Measurements from ENCODE around the gene NOL6. TPM values are rescaled to one million over a fixed set of nuclear protein-coding genes. Genes with fewer than 3 reads are reported as not detected.

NOL6 gene
- total RNA-seq, 2 experiments from 2014 or later = 82.0 to 83.7 TPM

DNA sequence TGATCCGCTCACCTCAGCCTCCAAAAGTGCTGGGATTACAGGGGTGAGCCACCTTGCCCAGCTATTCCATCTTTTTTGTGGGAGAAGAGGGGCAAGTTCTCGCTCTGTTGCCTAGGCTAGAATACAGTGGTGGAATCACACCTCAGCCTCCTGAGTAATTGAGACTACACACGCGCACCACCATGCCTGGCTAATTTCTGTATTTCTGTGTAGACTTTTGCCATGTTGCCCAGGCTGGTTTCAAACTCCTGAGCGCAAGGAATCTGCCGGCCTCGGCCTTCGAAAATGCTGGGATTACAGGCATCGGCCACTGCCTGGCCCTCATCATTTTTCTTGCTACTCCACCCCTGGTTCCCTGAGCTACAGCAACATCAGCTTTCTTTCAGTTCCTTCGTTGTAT is 2.8 kb upstream of the NOL6 start:
- POLR2A ChIA-PET = no interaction called here

DNA sequence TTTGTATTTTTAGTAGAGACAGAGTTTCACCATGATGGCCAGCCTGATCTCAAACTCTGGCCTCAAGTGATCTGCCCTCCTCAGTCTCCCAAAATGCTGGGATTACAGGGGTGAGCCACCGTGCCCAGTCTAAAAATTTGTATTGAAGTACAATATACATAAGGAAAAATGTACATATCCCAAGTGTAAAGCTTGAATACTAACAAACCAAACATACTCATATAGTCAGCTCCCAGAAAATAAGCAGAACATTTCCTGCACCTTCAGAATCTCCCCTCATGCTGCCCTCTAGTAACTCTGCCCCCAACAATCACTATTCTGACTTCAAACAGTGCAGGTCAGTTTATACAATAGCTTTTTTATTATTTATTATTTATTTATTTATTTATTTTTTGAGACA is 1.6 kb upstream of the NOL6 start:
- ChIA-PET CTCF (interaction anchor here (0.7 to 1.5 kb wide), 2 partner anchors 59 to 72 kb away, joined by 3 read pairs; no protein-coding TSS in a partner anchor), POLR2A (no interaction called here)

More for the DNA sequence above, 2.8 kb upstream of the NOL6 start:
- CTCF ChIA-PET = interaction anchor here (1.0 to 1.5 kb wide), 2 partner anchors 60 to 201 kb away, joined by 3 read pairs; no protein-coding TSS in a partner anchor

DNA sequence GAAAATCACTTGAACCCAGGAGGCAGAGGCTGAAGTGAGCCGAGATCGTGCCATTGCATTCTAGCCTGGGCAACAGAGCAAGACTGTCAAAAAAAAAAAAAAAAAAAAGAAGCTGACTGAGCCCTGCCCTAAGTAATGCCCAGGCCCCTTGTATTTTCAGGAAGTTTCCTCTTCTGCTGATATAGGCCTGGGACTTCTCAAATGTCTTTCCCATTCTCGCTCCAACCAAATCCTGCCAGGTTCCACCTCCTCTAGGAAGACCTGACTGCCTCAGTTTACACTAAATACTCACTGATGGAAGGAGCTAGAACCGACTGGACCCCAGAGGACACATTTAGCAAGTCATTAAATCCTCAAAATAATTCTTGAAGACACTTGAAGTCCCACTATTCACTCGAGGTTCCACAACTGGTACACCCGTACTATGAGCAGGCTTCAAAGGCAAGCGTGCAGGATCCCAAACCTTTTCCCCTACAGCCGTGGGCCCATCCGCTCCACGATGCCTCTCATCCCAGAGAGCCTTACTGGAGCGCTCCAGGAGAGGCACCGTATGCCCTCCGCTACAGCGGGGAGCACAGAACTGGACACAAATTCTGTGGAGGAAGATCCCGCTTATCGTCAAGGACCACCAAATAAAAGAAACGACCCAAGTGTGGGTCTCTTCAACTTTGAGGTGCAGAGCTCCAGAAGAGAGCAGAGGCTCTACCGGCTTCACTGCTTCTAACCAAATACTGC is 676 bp downstream of the NOL6 start:
- POLR2A ChIA-PET = interaction anchor here (0.5 to 2.5 kb wide), 7 partner anchors 9 to 362 kb away, joined by 3 to 15 read pairs (median 8); partner anchors contain the start of gene AQP3
- CTCF ChIA-PET = interaction anchor here (0.8 to 2.2 kb wide), 10 partner anchors 10 to 74 kb away, joined by 3 to 10 read pairs (median 4); partner anchors contain the start of genes ANKRD18B and AQP3

DNA sequence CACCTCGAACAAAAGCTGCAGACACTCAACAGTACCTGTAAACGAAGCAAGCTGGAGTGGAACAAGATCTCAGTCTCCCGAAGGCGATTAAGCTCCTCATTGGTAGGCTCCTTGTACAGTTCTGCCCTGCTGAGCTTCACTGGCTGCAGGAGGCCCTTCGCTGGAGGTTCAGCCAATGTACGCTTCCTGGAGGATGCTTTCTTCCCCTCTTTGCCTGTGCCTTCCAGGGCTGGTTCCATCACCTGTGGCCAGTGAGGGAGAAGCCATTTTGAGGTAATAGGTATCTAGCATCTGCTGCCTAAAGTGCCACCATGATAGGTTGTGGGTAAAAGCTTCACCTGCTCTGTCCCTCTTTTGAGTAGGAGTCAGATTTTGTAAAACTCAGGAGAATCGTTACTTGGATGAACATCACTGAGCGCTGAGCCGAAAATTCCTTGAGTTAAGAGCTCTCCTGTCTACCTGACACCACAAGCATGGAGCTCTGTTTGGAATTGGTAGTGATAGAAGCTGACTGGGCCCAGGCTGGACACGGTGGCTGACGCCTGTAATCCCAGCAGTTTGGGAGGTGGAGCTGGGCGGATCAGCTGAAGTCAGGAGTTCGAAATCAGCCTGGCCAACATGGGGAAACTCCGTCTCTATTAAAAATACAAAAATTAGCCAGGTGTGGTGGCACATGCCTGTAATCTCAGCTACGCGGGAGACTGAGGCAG is 1.4 kb downstream of the NOL6 start:
- ChIA-PET CTCF (interaction anchor here (0.8 to 2.2 kb wide), 8 partner anchors 13 to 69 kb away, joined by 3 to 9 read pairs (median 4); partner anchors contain the start of genes ANKRD18B and AQP3), POLR2A (interaction anchor here (0.6 to 2.5 kb wide), 3 partner anchors 9 to 19 kb away, joined by 3 to 10 read pairs (median 7); no protein-coding TSS in a partner anchor)

DNA sequence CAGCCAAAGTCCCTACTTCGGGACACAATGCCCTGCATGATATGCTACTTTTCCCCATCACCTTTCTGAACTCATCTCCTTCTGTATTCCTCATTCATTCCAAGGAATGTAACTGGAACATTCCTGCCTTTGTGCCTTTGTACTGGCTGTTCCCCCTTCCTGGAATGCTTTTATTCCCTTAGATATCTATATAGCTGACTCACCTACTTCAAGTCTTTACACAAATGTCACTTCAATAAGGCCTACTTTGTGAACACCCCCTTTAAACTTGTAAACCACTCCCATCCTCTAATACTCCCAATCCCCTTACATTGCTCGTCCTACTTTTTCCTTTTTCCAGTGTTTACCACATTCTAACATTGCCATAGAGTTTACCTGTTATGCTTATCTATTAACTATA is 2.4 kb downstream of the NOL6 start:
- POLR2A ChIA-PET = no interaction called here
- CTCF ChIA-PET = interaction anchor here (1.3 to 1.4 kb wide), 3 partner anchors 24 to 68 kb away, joined by 3 to 5 read pairs (median 4); partner anchors contain the start of gene AQP3

DNA sequence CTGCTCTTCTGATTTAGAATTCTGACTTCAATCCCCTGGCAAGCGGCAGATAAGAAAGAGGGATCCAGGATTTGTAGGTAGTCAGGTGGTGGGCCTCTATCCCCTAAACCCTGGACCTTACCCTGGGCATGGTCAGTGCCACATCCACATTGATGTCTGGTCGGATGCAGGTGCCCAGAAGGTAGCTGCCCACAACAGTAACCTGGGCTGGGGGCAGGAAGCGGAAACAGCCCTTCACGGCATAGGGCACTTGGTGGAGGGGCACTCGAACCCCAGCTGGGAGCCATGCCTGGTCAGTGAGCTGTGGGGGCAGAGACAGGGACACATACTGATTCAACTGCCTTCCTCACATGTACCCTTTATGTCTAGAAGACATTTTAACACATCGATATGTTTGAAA is 3.8 kb downstream of the NOL6 start:
- ChIA-PET CTCF (interaction anchor here (4.6 kb wide), 1 partner anchor 17 kb away, joined by 29 read pairs; no protein-coding TSS in a partner anchor), POLR2A (no interaction called here)

DNA sequence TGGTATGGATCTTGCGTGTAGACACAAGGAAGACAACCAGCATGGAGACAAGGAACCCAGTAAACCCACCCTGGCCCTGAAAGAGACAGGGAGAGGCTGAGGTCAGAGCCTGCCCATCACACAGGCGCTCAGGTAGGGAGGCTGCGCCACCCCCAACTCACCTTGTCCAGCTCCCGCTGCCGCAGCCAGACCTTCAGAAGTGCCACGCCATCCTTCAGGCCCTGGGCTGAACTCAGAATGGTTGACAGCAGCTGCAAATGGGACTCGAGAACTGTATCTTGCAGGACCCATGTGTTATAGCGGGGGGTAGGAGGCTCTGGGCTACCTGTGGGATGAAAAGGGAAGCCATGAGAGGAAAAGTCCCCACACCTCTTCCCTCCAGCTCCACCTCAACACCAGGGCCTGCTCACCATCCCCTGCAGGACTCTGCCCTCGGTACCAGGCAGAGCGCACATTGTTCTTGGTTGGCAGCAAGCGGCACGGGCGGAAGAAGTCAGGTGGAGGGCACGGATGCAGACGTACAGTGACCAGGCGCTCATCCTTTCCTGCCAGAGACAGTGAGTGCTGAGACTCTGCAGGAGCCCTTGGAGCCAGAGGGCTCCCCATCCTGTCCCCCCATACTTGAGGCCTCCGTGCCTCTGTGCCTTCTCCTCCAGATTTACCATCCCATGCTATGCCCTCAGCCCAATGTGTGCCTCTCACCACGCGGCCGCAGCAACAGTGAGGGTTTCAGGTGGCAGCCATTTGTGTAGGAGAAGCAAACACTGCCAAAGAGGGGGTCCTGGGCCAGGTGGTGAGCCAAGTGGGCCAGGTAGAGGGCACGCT is 4.7 kb downstream of the NOL6 start:
- POLR2A ChIA-PET = no interaction called here
- CTCF ChIA-PET = interaction anchor here (2.9 to 4.6 kb wide), 3 partner anchors 16 to 65 kb away, joined by 16 to 29 read pairs (median 26); partner anchors contain the start of gene AQP7

DNA sequence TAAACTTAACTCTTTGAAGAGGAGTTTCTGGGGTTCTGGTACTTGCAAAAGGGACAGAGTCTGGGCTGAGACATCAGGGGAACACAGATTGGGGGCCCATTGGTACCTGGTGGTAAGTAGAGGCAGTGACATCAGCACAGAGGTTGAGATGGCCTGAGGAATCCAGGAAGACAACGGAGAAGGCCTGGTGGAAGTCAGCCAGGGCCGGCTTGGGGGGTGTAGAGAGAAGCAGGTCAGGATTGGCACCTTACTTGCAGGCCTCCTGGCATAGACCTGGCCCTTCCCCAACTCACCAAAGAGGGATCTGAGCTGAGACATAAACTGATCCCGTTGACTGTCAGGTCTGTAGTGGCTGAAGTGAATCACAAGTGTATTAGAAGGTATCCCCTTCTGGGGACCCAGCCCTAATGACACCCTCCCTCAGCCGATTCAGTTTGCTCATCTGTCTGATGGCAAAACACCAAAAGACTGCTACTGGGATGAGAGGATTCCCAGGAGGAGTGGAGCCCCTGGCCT is 5.5 kb downstream of the NOL6 start:
- POLR2A ChIA-PET = no interaction called here
- CTCF ChIA-PET = interaction anchor here (0.5 to 4.6 kb wide), 6 partner anchors 16 to 64 kb away, joined by 3 to 29 read pairs (median 16); partner anchors contain the start of genes AQP3 and AQP7

DNA sequence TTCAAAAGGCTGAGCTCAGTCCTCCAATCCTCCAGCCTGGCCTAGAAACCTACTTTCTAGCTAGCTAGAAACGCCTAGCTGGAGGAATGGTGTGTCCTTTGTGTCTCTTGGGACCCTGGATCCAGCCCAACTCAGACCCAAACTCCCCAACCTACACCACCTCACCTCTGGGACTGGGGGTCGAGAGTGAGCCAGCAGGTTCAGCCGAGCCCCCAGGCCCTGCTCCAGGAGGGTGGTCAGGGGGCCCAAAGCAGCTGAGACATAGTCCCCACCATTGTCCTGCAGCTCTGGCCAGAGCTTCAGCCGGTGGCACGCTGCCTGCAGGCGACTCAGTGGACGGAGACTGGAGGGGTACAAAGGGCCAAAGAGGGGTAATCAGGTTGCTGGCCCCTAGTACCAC is 6.2 kb downstream of the NOL6 start:
- ChIA-PET CTCF (interaction anchor here (0.5 to 4.6 kb wide), 7 partner anchors 15 to 93 kb away, joined by 3 to 29 read pairs (median 17); partner anchors contain the start of genes AQP3 and AQP7), POLR2A (no interaction called here)

DNA sequence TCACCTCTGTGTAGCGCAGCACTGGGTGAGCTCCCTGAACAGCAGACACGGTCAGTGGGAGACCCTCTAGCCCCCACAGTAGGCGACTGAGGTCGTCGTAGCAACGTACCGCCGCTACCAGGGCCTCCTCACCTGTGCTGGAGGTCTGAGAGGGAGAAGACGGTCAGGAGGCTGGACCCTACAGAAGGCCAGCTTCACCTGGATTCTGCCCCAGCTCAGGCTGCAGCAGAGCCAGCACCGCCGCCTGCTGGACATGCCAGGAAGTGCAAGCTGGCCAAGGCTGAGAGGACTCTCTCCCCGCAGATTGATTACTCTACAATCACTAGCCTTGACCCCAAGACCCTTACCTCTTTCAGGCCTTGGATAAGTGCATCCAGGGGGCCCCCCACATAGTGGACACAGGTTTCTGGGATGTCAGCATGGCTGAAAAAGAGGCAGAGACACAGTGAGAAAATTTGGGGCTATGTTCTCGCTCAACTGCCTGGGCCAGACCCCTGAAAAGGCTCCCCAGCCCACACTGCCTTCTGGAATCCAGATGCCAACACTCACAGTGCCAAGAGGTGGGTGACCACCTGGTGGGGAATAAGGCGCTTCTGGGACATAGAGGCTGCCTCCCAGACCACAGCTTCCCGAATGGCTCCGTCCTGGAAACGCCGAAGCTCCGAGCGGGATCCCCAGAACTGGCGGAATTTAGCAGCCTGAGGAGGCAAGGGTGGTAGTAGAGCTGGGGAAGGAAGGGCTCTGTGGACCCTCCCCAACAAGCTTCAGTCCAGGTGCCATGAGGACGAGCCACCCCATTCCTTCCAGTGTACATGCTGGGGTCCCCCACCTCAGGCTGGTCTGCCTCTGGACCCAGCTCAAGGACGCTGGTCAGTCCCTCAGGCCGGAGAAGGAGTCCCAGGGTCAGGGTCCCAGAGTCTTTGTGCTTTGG is 6.9 kb downstream of the NOL6 start:
- POLR2A ChIA-PET = interaction anchor here (0.6 kb wide), 1 partner anchor 66 kb away, joined by 3 read pairs; no protein-coding TSS in a partner anchor
- CTCF ChIA-PET = interaction anchor here (0.6 to 4.6 kb wide), 16 partner anchors 11 to 181 kb away, joined by 3 to 29 read pairs (median 4); partner anchors contain the start of genes AQP3, AQP7 and NFX1

DNA sequence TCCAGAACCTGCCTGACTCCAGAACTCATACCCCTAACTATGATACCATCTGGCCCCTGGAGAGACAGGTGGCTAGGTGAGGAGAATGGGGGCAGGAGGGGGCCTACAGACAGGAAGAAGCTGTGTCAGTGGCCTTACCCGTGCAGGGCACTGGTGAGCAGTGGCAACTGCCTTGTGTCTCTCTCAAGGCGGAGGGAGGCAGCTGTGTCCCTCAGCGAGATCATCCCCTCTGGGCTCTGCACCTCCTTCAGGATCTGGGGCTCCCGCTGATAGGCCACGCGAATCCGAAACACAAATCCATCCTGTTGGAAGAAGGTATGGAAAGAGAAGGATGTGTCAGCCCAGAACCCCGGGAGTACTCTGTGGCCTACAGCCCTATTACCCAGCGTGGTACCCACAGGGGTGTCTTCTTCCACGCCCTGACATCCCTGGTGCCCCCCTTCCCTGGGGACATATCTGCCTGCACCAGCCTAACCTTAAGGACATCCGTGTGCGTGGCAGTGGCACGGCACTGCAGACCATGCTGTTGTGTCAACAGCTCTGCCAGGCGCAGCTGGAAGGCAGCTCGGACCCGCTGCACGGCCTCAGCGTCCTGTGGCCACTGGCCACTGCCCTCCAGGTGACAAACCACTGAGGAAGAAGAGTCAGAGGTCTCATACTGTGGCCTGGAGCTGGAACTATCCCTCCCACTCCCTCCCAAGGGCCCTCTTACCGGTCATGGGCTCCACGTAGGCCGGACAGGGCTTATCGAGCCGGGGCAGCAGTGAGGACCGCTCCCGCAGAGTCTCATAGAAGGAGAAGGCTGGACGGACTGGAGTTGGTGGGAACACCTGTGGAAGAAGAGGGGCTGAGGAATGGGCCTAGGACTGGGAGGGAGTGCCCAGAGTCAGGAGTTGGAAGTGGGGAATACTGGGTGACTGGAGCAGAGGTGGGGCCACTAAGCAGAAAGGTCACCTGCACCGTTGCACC is 7.8 kb downstream of the NOL6 start:
- CTCF ChIA-PET = interaction anchor here (0.7 to 4.6 kb wide), 15 partner anchors 10 to 180 kb away, joined by 3 to 29 read pairs (median 3); partner anchors contain the start of genes AQP3, AQP7 and NFX1
- POLR2A ChIA-PET = no interaction called here

DNA sequence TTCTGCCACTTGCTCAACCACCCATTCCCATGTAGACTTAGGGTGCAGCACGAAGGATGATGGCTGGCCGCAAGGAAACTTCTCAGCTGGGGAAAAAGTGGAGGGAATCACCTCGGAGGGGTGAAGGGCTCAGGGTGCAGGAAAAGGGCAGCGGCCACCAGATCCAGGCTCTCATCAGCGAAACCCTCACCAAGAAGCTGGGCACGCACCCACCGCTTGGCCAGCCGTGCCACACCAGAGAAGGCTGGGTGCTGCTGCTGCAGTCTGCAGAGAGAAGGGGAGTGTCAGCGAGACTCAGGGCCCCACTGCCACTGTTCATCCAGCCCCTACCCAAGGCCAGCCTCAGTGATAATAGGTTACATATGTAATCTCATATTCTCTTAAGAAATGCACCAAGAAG is 8.6 kb downstream of the NOL6 start:
- POLR2A ChIA-PET = no interaction called here
- CTCF ChIA-PET = interaction anchor here (0.8 to 4.6 kb wide), 5 partner anchors 12 to 91 kb away, joined by 3 to 29 read pairs (median 12); no protein-coding TSS in a partner anchor

DNA sequence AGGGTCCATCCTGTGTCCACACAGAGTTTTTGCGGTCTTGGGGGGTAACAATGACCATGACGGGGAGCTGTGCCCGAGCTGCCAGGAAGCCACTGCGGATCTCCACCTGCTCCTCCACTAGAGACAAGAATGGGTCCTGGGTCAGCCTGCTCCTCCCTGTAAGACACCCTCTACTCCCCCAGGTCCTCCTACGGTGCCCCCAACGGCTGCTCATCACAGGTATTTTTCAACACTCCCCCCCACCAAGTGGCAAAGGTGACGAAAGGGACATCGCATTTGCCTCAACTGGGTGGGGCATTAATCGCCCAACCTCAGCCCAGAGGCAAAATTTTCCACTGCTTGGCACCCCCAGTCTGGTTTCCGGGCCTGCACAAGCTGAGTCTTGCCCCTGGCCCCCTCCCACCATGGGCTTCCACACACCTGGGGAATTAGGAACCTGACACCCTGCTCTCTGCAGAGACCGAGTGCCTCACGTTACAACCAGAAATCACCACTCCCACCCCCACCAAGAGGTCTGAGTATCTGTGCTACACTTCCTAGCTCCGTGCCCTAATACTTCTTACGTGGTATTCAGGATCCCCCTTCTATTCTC is 9.6 kb downstream of the NOL6 start:
- POLR2A ChIA-PET = interaction anchor here (1.0 kb wide), 1 partner anchor 9 kb away, joined by 4 read pairs; no protein-coding TSS in a partner anchor
- CTCF ChIA-PET = interaction anchor here (0.6 to 4.5 kb wide), 6 partner anchors 10 to 136 kb away, joined by 3 to 18 read pairs (median 4); partner anchors contain the start of gene NOL6

DNA sequence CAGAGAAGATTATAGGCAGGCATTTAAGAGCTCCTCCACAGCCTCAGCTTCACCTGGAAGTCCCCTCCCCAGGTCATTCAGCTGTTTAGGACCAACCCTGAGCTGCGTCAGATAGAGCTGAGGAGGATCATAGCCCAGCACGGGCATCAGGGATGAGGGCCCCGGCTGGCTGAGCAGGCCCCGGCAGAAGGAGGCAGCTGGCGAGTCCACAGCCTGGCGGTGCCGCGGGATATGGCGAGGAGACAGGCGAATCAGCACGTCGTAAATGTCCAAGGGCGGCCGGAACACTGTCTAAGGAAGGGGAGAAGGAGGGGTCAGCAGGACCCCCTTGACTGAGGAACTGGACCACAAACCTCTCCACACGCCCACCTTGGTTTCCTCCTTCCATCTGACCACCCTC is 10.6 kb downstream of the NOL6 start:
- POLR2A ChIA-PET = interaction anchor here (0.5 to 0.6 kb wide), 2 partner anchors 10 to 36 kb away, joined by 3 to 5 read pairs; no protein-coding TSS in a partner anchor

DNA sequence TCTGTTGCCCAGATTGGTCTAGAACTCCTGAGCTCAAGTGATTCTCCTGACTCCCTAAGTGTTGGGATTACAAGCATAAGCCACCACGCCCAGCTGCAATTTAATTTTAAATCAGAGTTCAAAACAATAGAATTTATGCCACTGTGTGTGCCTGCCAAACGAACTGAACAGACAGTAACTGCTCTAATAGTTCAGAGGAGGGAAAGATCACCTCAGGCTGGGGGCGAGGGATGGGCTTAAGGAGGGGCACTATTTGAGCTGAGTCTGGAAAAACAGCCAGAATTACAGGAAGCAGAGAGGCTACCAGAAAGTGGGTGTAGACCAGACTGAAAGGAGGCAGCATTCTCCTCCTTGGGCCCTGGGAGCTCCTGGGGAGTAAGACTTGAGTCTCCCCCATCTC is 12.2 kb downstream of the NOL6 start:
- CTCF ChIA-PET = interaction anchor here (4.5 kb wide), 1 partner anchor 9 kb away, joined by 18 read pairs; no protein-coding TSS in a partner anchor
- POLR2A ChIA-PET = no interaction called here

More for the DNA sequence above, 10.6 kb downstream of the NOL6 start:
- CTCF ChIA-PET = interaction anchor here (0.8 to 4.5 kb wide), 5 partner anchors 11 to 59 kb away, joined by 3 to 18 read pairs (median 5); partner anchors contain the start of gene NOL6
